GM21381 (cell line): Measurements from ENCODE around the gene SLC15A1.
"Not testable (repeated sequence)": the region's sequence is repeated elsewhere in the genome, so short reads cannot be mapped to it uniquely, and the experiment has no call there.

ENCODE experiments used
- ATAC-seq: cut with Tn5 transposase; IDR thresholded peaks from one replicate; pipeline ENCODE4 v1.9.1; 2021; ENCODE audit warnings: mild to moderate bottlenecking, moderate library complexity; ENCODE audit not compliant: unreplicated experiment

SLC15A1 gene

DNA sequence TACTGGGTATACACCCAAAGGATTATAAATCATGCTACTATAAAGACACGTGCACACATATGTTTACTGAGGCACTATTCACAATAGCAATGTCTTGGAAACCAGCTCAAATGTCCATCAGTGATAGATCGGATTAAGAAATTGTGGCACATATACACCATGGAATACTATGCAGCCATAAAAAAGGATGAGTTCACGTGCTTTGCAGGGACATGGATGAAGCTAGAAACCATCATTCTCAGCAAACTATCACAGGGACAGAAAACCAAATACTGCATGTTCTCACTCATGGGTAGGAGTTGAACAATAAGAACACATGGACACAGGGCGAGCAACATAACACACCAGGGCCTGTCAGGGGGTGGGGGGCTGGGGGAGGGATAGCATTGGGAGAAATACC, 2.0 kb upstream of the SLC15A1 start:
- ATAC-seq: not testable (repeated sequence)

DNA sequence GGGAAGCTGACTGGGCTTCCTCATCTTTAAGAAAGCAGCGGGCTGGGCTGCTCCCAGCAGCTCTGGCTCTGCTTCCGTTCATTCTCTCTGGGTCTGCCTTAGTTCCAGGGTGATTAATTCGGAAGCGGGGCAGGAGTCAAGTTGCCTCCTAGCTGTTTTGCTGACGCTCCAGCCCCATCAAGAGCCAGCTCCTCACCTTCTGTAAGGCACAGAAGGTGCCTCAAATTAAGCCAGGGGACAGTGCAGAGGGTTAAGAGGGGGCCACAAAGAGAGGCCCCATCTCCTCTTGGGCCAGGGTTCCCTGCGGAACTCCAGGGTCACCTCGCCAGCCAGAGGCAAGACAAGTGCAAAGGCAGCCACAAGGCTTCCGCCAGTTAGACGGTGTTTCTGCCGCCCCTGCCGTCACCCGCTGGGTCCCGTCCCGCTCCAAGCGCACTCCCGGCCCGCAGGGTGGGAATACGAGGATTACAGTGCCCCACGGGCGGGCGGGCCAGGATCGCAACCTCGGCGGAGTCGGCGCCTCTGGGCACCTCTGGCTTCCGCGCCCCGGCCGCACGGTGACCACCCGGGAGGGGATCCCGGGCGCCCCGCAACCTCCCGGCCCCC, 508 bp downstream of the SLC15A1 start:
- no peak for ATAC-seq

DNA sequence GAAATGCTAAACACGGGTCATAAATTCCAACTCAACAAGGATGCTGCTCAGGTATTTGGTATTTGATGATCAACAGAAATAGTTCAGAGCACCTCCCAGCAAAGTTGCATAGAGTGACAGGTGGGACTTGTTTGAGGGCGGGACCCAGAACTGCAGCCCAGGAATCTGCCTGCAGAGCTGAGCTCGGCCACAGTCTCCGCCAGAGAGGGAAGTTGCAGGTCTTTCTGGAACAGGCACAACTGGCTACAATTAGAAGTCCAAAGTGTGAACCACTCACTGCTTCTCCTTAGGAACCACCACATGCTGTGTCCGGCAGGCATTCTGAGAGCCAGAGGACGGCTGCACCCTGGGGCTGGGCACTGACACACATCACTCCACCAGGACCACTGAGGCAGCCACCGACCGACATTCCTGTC, 1.1 kb downstream of the SLC15A1 start:
- no peak for ATAC-seq

DNA sequence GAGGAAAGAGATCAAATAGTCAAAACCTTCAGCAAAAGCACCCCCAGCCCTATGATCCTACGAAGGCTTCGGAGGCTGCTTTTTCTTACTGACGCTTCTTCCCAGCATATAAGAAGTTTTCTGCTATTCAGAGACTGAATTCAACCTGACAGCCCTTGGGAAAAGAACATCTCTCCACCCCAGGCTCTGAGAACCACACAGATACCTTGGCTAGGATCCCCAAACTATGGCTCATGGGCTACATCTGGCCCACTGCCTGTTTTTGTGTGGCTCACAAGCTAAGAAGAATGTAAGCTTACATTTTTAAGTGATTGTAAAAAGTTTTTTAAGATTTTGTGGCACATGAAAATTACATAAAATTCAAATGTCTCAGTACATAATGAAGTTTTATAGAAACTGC, 3.0 kb downstream of the SLC15A1 start:
- ATAC-seq: no peak

DNA sequence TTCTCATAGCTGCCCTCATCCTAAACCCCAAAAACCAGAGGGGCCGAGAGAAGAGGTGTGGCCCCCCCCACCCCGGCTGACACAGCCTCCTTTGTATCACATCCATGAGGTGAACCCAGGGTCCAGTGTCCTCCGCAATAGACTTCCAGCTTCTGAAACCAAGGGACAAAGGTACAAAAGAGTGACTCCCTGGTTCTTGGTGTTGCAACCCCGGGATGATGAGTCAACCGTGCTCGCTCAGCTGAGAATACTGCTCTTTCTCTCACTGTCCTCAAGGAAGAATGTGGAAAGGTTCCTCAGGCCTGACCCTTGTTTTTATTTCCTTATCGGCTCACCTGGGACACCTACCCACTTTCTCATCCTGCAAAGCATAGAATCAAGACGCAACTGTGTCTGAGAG, 5.5 kb downstream of the SLC15A1 start:
- ATAC-seq: no peak

DNA sequence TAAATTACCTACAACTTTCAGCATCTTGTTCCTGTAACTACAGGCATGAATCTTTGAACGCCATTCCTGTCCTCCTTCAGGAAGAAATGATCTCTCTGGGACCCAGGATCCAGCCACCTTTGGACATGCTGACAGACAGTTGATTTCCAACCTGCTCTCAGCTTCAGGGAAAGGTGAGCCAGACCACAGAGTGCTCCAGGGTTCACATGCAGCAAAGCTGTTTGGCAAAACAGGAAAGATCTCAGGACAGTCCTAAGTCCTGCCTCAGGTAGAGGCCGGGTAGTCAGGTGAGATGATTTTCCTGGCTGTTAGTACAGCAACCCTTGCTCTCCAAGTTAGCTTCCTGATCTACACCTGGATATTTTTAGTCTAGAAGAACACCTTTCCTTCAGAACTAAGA, 9.1 kb downstream of the SLC15A1 start:
- no peak for ATAC-seq

DNA sequence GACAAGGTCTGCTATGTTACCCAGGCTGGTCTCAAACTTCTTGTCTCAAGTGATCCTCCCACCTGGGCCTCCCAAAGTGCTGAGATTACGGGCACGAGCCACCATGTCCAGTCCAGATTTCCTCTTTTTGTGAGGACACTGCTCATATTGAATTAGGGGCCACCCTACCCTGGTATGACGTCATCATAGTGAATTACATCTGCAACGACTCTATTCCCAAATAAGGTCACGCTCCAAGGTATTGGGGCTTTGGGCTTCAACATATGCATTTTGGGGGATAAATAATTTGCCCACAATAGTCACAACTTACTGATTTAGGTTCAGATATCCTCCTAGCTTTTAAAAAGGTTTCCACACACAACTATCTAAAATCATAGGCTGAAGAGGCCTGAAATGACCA, 9.5 kb downstream of the SLC15A1 start:
- no peak for ATAC-seq

DNA sequence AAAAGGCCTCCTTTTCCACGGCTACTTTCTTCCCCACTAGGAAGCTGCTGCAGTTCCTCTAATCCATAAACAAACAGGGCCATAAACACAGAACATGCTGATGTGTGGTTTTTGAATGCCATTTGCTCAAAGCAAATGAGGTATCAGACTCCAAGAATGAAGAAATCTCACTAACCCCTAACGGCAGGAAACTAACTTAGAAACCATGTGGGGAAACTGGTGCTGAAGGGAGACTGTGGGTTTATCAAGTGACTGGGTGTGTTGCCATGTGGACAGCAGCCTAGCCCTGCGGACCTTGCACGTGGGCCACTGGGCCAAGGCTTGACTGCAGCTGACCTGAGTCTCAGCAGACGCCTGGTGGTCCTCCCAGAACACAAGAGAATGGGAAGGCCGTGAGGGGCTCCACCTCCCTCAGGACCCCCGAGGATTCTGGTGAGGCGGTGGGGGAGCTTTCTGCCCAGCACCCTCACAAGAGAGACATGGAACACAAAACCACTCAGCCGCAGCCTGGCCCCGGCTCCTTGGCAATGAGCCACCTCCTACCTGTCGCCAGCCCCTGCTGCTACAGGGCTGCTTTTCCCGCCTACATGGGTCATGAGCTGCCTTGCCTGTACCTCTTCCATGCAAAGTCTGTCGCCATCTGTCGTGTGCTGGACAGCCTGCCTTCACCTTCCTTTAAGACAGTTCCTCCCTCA, 10.6 kb downstream of the SLC15A1 start:
- ATAC-seq: no peak

DNA sequence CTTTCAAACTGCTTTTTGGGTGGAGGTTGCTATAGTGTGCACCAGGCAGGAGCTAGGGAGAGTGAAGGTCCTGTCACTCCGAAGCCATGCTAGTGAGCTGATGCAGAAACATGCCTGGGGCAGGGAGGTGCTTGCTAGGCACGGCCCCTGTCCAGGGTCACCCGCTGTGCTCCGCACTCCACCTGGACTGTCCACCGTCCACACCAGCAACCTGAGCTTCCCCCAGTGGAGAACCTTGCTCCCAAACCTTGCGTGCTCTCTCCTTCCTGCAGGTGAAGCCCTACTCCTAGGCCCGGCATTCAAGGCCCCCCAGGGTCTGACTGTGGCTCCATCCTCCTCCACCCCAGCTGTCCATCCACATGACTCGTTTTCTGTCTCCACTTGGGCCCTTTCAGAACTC, 12.3 kb downstream of the SLC15A1 start:
- ATAC-seq: no peak

DNA sequence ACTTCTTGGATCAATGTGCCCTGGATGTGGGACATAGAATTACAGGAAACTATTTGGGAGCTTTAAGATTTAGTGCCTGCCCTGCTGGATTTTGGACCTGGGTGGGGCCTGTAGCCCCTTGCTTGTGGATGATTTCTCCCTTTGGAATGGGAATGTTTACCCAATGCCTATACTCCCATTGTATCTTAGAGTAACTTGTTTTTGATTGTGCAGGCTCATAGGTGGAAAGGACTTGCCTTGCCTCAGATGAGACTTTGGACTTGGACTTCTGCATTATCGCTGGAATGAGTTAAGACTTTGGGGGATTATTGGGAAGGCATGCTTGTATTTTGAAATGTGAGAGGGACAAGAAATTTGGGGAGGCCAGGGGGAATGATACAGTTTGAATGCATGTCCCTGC, 13.5 kb downstream of the SLC15A1 start:
- no peak for ATAC-seq

DNA sequence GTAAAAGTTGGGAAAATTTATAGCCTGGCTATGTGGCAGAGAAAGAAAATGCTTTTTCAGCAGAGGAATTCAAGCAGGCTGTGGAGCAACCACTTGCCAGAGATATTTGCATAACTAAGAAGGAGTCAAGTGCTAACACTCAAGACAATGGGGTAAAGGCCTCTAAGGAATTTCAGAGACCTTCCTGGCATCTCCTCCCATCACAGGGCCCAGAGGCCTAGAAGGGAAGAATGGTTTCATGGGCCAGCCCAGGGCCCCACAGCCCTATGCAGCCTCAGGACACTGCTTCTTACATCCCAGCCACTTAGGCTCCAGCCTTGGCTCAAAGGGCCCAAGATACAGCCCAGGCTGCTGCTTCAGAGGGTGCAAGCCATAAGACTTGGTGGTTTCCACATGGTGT, 14.3 kb downstream of the SLC15A1 start:
- ATAC-seq: no peak

DNA sequence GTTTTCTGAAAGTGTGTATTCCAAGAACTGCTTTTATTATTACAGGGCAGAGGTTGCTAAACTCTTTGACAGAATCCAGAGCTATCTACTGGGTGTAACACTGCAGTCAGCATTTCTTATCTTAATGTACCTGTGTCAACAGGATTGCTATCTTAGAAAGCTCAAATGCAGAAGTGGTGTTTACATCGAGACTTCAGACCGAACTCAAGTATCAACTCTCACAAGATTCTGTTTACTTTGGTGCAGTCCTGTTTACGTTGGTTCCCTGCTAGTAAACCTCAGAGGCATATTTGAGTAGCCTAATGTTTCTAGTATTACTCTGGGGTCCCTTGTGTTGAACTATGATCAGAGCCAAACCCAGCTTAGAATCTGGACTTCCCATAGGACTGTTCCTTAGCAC, 20.5 kb downstream of the SLC15A1 start:
- ATAC-seq: no peak

DNA sequence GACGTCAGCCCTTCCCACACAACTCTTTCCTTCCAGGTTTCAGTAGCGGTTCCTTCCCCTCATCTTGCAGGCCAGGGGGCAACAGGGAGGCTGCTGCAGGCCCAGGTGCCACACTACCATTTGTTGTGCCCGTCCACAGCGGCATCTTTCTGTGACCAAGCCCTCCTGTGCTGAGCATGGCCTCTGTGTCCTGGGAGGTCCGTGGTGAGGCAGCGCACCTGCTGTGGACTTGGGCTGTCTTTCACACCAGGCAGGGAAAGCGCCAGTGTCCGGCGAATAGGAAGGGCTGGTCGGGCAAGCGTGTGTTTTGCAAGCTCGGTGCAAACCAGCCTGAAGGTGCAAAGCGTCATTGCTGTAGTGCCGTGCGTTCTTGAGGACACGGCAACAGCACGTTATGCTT, 21.4 kb downstream of the SLC15A1 start:
- ATAC-seq: no peak

DNA sequence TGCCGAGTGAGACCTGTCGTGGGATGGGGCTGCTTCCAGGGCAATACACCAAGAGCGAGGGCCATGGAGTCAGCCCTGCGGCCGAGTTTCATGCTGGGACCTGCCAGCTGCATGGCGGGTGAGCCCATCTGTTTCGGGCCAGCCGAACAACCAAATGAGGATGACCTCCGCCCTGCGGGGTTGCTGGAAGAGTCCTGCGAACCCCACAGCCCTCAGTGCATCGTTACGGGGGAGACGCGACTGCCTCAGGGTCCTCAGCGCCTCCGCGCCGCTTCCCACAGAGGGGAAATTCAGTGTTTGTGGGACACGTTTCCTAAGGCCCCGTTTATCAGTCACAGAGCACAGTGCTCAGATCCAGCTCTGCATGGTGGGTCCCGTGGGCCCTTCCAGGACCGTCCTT, 22.0 kb downstream of the SLC15A1 start:
- no peak for ATAC-seq

DNA sequence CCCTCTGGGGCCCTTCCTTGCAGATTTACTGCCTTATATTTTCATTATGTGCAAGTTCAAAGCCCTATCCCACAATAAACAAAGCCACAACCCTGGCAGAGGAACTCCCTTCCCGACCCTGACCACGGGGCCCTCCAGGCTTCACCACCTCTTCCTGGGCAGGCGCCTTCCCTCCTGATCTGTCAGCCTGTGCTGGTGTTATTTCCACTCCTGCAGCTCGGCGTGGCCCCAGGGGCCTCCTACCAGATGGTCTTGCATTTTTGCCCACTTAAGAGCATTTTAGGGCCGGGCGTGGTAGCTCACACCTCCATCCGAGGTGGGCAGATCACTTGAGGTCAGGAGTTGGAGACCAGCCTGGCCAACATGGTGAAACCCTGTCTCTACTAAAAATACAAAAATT, 22.8 kb downstream of the SLC15A1 start:
- ATAC-seq: no peak

DNA sequence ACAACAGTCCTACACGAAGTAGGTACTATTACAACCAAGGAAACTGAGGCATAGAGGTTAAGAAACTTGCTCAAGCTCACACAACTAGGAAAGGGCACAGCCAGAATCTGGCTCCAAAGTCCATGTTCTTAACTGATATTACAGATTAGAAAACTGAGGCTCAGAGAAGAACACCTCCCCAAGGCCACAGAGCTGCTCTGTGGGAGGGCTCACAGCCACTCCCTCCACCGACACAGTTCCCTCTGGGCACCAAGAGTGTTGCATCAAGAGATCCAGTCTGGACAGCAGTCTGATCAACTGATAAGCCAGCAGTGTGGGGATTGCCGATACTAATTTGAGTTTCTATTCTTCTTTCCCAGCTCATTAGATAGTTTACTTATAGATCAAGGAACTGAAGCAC, 29.5 kb downstream of the SLC15A1 start:
- ATAC-seq: no peak

DNA sequence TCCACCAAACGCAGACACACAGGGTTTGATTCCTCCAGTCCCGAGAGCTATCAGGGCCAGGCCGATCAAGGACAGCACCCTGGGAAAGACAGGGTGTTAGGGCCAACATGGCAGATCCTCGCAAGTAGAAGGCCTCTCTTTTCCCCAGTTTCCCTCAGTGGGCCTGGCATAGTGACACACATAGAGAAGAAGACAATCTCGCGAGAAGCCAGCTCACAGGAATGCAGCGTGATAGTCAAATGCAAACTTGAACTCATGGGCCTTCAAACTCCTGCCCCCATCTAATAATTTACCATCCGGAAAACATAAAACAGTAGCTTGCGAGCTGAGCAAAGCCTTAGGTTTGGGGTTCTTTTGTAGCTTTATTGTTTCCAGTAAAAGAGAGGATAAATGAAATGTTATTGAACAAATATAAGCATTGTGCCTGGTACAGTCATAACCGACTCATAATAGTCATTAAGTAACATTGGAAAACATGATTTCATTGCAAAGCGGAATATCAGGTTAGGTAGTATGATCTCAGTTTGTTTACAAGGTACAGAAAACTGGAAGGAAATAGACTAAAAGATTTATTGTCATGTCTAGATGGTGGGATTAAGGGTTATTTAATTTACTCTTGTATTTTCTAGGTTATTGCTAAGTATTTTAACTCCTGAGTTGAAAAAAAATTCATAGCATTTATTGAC, 30.5 kb downstream of the SLC15A1 start:
- ATAC-seq: no peak

DNA sequence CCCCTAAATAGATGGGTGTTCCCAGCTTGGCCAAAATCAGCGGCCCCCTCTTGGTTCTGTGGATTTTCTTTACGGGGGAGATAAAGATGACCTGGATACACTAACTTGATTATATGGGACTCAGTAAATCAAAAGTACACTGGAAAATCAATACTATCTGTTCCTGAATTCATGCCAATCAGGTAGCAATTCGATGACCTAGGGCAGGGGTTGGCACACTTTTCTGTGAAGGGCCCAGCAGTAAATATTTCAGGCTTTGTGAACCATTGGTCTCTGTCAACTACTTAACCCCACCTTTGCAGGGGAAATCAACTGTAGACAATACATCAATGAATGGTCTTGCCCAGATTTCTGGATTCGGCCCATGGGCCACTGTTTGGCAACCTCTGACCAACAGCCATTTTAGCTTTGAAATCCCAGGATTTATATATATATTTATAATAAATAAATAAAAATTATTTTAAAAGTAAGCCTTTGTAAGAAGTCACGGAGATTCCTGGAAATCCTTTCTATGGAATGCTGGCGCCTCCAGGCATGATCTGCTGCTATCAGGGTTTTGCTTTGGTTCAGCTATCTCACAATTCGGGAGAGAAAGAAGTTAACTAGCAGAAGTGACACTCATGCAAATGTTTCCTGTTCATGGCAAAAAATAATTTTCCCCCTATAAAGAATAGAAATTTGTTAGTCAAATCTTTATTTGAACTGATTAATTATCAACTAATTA, 32.8 kb downstream of the SLC15A1 start:
- no peak for ATAC-seq

DNA sequence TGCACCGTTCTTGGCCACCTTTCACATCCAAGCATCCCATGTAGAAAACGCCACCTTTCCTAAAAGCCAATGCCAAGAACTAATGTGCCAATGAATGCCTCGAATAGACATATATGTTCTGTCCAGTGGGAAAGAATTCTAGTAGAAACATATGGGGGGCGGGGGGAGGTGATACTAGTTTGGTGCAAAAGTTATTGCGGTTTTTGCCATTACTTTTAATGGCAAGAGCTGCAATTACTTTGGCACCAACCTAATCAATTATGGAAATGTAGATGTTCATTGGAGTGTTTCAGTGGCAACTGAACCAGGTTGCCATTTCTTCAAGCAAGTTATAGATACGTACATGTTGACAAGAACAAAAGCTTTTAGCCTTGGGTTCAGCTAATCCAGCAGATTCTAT, 34.6 kb downstream of the SLC15A1 start:
- ATAC-seq: no peak

DNA sequence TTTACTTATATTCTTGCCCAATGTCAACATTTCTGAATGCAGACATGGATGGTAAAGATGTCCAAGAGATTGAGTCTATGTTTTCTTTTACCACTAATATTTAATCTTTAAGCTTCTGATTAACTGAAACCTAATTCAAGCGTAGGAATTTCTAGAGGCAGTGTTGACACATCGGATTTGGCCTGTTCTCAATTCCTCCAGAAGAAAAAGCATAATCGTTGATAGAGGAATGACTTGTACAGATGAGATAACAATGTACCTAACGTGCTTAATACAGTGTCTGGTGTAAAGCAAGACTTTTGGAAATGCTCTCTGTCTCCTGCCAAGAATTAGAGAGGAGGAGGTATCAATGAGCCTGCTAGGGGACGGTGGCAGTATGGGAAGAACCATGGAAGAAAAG, 35.2 kb downstream of the SLC15A1 start:
- no peak for ATAC-seq

DNA sequence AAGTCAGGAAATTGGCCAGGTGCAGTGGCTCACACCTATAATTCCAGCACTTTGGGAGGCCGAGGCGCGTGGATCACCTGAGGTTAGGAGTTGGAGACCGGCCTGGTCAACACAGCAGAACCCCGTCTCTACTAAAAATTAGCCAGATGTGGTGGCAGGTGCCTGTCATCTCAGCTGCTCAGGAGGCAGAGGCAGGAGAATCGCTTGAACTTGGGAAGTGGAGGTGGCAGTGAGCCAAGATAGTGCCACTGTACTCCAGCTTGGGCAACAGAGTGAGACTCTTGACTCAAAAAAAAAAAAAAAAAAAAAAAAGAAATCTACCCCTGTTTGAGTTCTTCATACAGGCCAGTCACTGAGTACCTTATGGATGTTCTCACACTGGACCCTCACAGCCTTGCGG, 42.0 kb downstream of the SLC15A1 start:
- no peak for ATAC-seq
